ENCODE results near the gene FRYL.

GRCh38 chr4:48635980-48636379, 144.1 kb downstream of the FRYL start:
- TF ChIP-seq CTCF (IDR thresholded peaks at IDR 0.05) (no peak), POLR2A (IDR thresholded peaks at IDR 0.05) (no peak)

Data from lower leg skin (tissue), 3 donors.